Parathyroid adenoma (tissue), 2 donors: ENCODE results near the gene LRRC36.

ENCODE experiments used
- H2AFZ ChIP-seq: fragments of 300-600 bp; sonication (generic); one replicate; pipeline ENCODE4 v1.7.0; 2017; ENCODE audit warnings: antibody characterized with exemption, mild to moderate bottlenecking
- H3K27ac ChIP-seq: fragments of 300-600 bp; sonication (generic); one replicate; pipeline ENCODE4 v1.7.0; 2017
- H3K27me3 ChIP-seq: fragments of 300-600 bp; sonication (generic); one replicate; pipeline ENCODE4 v1.7.0; 2017; ENCODE audit warnings: low read length; ENCODE audit not compliant: control insufficient read depth, insufficient read depth
- H3K36me3 ChIP-seq: fragments of 300-600 bp; sonication (generic); one replicate; pipeline ENCODE4 v1.7.0; 2017; ENCODE audit warnings: low read length; ENCODE audit not compliant: control insufficient read depth, insufficient read depth
- H3K4me1 ChIP-seq: fragments of 300-600 bp; sonication (generic); one replicate; pipeline ENCODE4 v1.7.0; 2017; ENCODE audit warnings: control low read depth
- H3K4me2 ChIP-seq: fragments of 300-600 bp; sonication (generic); one replicate; pipeline ENCODE4 v1.7.0; 2017; ENCODE audit warnings: low read length
- H3K4me3 ChIP-seq: fragments of 300-600 bp; sonication (generic); one replicate; pipeline ENCODE4 v1.7.0; 2017; ENCODE audit warnings: low read depth, low read length
- H3K79me2 ChIP-seq: fragments of 300-600 bp; sonication (generic); one replicate; pipeline ENCODE4 v1.7.0; 2017; ENCODE audit warnings: control low read depth
- H3K9ac ChIP-seq: fragments of 300-600 bp; sonication (generic); one replicate; pipeline ENCODE4 v1.7.0; 2017; ENCODE audit warnings: mild to moderate bottlenecking
- H3K9me3 ChIP-seq: fragments of 300-600 bp; sonication (generic); one replicate; pipeline ENCODE4 v1.7.0; 2017; ENCODE audit warnings: low read length; ENCODE audit not compliant: control insufficient read depth
- TF ChIP-seq, protein P1 (sequence below): fragments of 300-600 bp; sonication (generic); IDR thresholded peaks from one replicate; pipeline ENCODE4 v1.7.0; 2017; ENCODE audit warnings: antibody characterized with exemption, mild to moderate bottlenecking
- donor health status: primary hyperparathyroidism.

The LRRC36 gene

DNA sequence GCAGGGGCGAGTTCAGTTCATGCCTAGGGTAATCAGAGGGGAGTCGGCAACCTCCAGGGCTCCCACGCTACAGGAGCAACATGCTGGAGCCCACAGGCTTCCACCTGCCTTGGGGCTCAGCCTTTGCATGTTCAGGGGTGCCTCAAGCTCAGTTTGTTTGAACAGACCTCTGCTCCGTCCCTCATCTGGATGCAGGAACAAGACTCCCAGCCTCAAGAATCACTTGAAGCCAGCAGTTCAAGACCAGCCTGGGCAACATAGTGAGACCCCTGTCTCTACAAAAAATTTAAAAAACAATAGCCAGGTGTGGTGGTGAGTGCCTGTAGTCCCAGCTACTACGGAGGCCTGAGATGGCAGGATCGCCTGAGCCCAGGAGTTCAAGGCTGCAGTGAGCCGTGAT lies 99.4 kb downstream of the LRRC36 start:
- Histone ChIP-seq H3K27me3 (no peaks in the 10 kb centered on the region), H3K9ac (no peak overlapping the region), H2AFZ (no peak overlapping the region), H3K9me3 (no peaks in the 10 kb centered on the region), H3K36me3 (no peaks in the 10 kb centered on the region), H3K79me2 (no peaks in the 10 kb centered on the region), H3K4me2 (no peak overlapping the region), H3K4me3 (no peak overlapping the region), H3K27ac (no peak overlapping the region), H3K4me1 (peaks cover 13% of the 10 kb centered on the region)
- TF ChIP-seq, protein P1, sequence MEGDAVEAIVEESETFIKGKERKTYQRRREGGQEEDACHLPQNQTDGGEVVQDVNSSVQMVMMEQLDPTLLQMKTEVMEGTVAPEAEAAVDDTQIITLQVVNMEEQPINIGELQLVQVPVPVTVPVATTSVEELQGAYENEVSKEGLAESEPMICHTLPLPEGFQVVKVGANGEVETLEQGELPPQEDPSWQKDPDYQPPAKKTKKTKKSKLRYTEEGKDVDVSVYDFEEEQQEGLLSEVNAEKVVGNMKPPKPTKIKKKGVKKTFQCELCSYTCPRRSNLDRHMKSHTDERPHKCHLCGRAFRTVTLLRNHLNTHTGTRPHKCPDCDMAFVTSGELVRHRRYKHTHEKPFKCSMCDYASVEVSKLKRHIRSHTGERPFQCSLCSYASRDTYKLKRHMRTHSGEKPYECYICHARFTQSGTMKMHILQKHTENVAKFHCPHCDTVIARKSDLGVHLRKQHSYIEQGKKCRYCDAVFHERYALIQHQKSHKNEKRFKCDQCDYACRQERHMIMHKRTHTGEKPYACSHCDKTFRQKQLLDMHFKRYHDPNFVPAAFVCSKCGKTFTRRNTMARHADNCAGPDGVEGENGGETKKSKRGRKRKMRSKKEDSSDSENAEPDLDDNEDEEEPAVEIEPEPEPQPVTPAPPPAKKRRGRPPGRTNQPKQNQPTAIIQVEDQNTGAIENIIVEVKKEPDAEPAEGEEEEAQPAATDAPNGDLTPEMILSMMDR, result no peak

DNA sequence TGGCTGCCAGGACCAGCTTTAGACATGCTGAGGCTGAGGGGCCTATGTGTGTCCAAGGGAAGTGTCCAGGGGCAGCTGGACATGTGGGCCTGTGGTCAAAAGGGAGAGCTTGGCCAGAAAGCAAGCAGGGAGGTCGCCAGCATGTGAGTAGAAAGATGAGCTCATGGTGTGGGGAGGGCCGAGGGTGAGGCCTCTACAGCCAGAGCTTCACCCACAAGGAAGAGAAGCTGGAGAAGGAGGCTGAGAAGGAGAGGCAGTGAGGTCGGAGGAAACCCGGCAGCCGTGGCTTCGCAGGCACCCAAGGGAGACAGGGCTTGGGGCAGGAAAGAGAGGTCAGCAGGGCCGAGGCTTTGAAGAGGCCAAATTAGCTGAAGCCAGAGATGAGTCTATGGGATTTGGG lies 100.3 kb downstream of the LRRC36 start:
- Histone ChIP-seq H3K36me3 (no peaks in the 10 kb centered on the region), H3K4me3 (no peak overlapping the region), H2AFZ (no peak overlapping the region), H3K27me3 (no peaks in the 10 kb centered on the region), H3K27ac (no peak overlapping the region), H3K4me2 (no peak overlapping the region), H3K4me1 (peaks cover 17% of the 10 kb centered on the region), H3K79me2 (no peaks in the 10 kb centered on the region), H3K9me3 (no peaks in the 10 kb centered on the region), H3K9ac (no peak overlapping the region)
- TF ChIP-seq, protein P1, result no peak

DNA sequence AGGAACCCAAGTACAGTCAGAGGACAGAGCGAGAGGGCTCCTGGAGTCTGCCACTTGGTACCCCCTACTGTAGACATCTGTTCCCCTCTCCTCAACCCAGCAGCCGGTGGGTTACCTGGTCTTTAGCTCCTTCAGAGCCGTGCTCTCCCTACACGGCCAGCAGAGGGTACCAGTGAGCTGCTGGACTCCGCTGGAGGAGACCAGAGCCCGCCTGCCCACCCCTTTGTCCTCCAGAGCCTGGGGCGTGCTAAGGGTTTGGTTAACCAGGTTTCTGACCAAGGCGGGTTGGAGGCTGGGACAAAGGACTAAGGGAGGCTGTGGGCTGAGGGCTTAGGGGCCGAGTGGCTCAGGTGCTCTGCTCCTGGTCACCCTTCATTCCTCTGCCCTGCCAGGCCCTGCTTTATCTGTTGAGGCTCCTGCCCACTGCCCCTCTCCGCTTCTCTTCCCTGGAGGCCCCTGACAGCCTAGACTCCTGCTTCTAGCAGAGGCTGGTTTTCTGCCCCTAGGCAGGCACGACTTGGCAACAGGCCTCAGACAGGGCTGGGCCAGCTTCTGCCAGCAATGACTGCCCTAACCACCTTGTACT lies 101.6 kb downstream of the LRRC36 start:
- no peaks in the 10 kb centered on the region for H3K36me3 ChIP-seq
- H3K4me2 ChIP-seq, result peak overlapping the region; percentile 21
- no peaks in the 10 kb centered on the region for H3K27me3 ChIP-seq
- H3K9me3 ChIP-seq, result no peaks in the 10 kb centered on the region
- H3K9ac ChIP-seq, result no peak overlapping the region
- H2AFZ ChIP-seq, result peak overlapping the region; percentile 35
- H3K79me2 ChIP-seq, result no peaks in the 10 kb centered on the region
- no peak overlapping the region for H3K27ac ChIP-seq
- TF ChIP-seq, protein P1, result peak; percentile 93
- H3K4me1 ChIP-seq, result peaks cover 17% of the 10 kb centered on the region
- H3K4me3 ChIP-seq, result no peak overlapping the region

DNA sequence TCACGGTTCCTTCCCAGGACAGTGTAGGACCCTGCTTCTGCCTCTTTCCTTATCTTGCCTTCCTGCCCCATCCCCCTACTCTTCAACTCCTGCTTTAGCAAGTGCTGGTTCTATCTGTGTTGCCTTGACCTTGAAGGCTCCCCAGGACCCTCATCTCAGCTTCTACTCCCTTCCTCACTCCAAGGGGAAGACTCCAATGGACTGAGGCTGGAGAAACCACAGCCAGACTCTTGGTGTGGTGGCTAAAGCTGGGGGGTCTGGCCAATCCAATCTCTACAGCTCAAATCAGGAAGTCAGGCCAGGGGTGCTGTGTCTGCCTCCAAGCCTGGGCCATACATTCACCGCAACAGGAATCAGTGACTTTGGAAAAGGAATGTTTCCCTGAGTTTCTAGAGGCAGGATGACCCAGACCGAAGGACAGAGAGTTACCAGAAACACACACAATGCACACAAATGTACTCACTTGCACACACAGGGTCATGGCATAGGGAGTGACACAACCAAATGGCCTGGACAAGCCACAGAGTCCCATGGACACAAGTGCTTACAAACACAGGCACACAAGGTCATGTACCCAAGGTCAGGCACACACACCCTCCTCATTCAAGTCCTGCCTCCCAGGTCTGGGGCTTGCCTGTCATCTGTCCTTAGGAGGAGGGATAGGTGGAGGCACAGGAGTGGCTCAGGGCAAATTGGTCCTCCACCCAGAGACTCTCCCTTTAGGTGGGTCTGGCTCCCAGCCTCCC lies 102.6 kb downstream of the LRRC36 start:
- no peak overlapping the region for H3K27ac ChIP-seq
- H3K27me3 ChIP-seq, result no peaks in the 10 kb centered on the region
- no peaks in the 10 kb centered on the region for H3K36me3 ChIP-seq
- no peak overlapping the region for H2AFZ ChIP-seq
- H3K79me2 ChIP-seq, result no peaks in the 10 kb centered on the region
- no peaks in the 10 kb centered on the region for H3K9me3 ChIP-seq
- H3K4me2 ChIP-seq, result peak overlapping the region; percentile 24
- no peak overlapping the region for H3K4me3 ChIP-seq
- TF ChIP-seq, protein P1, result no peak
- H3K9ac ChIP-seq, result no peak overlapping the region
- peaks cover 17% of the 10 kb centered on the region for H3K4me1 ChIP-seq
